Mucosa of rectum (tissue), 2 donors: ENCODE results near the gene RALGPS2.

Experiments
- H3K27ac ChIP-seq, 2 donors: one replicate each; pipeline ENCODE4 v1.7.0; 2013; ENCODE audit warnings: inconsistent platforms in 2 of 2, low read depth in 2 of 2, low read length in 2 of 2
- H3K27me3 ChIP-seq, 2 donors: one replicate each; pipeline ENCODE4 v1.7.0; 2013; ENCODE audit warnings: low read length in 2 of 2; ENCODE audit not compliant: control insufficient read depth in 2 of 2, insufficient read depth in 2 of 2
- H3K36me3 ChIP-seq, 2 donors: one replicate each; pipeline ENCODE4 v1.7.0; 2013; ENCODE audit warnings: low read length in 2 of 2; ENCODE audit not compliant: control insufficient read depth in 2 of 2, insufficient read depth in 2 of 2
- H3K4me1 ChIP-seq, 2 donors: one replicate each; pipeline ENCODE4 v1.7.0; 2013; ENCODE audit warnings: low read length in 2 of 2, mild to moderate bottlenecking in 1 of 2; ENCODE audit not compliant: control insufficient read depth in 2 of 2, insufficient read depth in 2 of 2
- H3K4me3 ChIP-seq, 2 donors: one replicate each; pipeline ENCODE4 v1.7.0; 2013; ENCODE audit warnings: low read length in 2 of 2
- H3K9ac ChIP-seq, 2 donors: one replicate each; pipeline ENCODE4 v1.7.0; 2013; ENCODE audit warnings: low read length in 2 of 2, low read depth in 1 of 2, mild to moderate bottlenecking in 1 of 2
- H3K9me3 ChIP-seq, 2 donors: one replicate each; pipeline ENCODE4 v1.7.0; 2013; ENCODE audit warnings: low read length in 2 of 2; ENCODE audit not compliant: control insufficient read depth in 2 of 2
- donor health status: healthy.
- donor health status: Normal muscosa, but diverticular disease.

RALGPS2 gene

DNA sequence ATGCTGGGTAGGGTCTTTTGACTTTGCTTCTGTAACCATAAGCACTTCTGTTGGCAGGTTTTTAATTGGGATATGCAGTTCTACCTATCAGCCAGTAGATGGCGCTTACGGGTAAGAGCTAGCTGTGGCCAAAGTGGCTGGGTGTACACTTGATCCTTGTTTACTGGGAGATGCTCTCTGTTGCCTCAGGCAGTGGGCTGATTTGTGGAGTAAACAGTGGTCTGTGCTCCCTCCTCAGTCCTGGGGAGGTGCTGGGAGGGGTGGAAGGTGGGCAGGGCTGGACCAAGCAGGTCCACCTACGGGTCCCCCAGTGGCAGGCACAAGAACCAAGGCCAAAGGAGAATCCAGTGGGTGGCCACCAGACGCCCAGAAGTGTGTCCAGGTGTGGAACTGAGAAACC is 43.4 kb downstream of the RALGPS2 start:
- Histone ChIP-seq H3K27me3 (no peaks in the 10 kb centered on the region), H3K4me1 (no peaks in the 10 kb centered on the region), H3K27ac (no peak overlapping the region), H3K9me3 (peaks cover 2 to 6% of the 10 kb centered on the region in 2 donors), H3K36me3 (peaks cover 0 to 6% of the 10 kb centered on the region in 2 donors), H3K4me3 (no peak overlapping the region), H3K9ac (no peak overlapping the region)

DNA sequence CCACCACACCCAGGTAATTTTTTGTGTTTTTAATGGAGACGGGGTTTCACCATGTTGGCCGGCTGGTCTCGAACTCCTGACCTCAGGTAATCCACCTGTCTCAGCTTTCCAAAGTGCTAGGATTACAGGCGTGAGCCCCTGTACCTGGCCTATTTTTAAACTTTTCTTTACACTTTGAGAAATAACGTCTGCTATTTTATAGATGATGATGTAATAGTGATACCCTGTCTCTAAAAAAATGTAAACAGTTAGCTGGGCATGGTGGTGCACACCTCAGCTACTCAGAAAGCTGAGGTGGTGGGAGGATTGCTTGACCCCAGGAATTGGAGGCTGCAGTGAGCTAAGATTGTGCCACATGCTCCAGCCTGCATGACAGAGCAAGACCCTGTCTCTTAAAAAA is 47.9 kb downstream of the RALGPS2 start:
- H3K4me3 ChIP-seq = no peak overlapping the region
- H3K4me1 ChIP-seq = no peaks in the 10 kb centered on the region
- peaks cover 0 to 9% of the 10 kb centered on the region in 2 donors for H3K36me3 ChIP-seq
- H3K27ac ChIP-seq = no peak overlapping the region
- no peaks in the 10 kb centered on the region for H3K27me3 ChIP-seq
- no peak overlapping the region for H3K9ac ChIP-seq
- peaks cover 0 to 3% of the 10 kb centered on the region in 2 donors for H3K9me3 ChIP-seq

DNA sequence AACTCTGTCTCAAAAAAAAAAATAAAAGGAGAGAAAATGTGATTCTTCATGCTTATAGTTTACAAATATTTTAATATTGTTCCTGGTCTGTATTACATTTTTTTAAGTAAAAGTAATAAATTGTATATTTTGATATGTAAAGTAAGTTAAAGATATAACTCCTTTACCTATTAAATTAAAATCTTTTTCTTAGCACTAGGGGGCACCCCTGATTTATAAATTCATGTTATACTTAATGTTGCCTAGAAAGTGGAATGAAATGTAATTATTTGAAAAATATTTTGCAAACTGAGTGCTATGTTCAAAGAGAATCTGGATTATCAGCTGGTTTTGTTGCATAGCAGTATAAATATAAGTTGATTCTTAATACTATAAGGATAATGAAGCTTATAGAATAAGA is 49.2 kb downstream of the RALGPS2 start:
- Histone ChIP-seq H3K9me3 (peaks cover 0 to 1% of the 10 kb centered on the region in 2 donors), H3K9ac (no peak overlapping the region), H3K27me3 (no peaks in the 10 kb centered on the region), H3K4me1 (no peaks in the 10 kb centered on the region), H3K4me3 (no peak overlapping the region), H3K36me3 (peaks cover 0 to 2% of the 10 kb centered on the region in 2 donors), H3K27ac (no peak overlapping the region)

DNA sequence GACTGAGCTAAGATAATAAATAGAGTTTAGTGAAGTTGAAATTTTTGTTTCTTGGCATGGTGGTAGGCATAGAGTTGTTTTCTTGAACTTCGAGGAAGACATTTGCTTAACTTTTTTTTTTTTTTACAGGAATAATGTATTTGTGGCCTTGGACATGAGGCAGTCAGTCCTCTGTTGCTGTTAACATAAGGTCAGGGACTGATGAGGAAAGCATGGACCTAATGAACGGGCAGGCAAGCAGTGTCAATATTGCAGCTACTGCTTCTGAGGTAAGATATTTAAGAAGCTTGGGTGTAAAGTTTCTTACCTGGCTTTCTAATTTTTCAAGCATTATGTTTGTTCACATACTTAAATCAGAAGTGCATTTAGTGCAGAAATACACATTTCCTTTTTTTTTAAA is 51.5 kb downstream of the RALGPS2 start:
- no peaks in the 10 kb centered on the region for H3K4me1 ChIP-seq
- H3K9me3 ChIP-seq = no peaks in the 10 kb centered on the region
- H3K27ac ChIP-seq = no peak overlapping the region
- peaks cover 0 to 2% of the 10 kb centered on the region in 2 donors for H3K36me3 ChIP-seq
- H3K9ac ChIP-seq = no peak overlapping the region
- no peaks in the 10 kb centered on the region for H3K27me3 ChIP-seq
- H3K4me3 ChIP-seq = no peak overlapping the region

DNA sequence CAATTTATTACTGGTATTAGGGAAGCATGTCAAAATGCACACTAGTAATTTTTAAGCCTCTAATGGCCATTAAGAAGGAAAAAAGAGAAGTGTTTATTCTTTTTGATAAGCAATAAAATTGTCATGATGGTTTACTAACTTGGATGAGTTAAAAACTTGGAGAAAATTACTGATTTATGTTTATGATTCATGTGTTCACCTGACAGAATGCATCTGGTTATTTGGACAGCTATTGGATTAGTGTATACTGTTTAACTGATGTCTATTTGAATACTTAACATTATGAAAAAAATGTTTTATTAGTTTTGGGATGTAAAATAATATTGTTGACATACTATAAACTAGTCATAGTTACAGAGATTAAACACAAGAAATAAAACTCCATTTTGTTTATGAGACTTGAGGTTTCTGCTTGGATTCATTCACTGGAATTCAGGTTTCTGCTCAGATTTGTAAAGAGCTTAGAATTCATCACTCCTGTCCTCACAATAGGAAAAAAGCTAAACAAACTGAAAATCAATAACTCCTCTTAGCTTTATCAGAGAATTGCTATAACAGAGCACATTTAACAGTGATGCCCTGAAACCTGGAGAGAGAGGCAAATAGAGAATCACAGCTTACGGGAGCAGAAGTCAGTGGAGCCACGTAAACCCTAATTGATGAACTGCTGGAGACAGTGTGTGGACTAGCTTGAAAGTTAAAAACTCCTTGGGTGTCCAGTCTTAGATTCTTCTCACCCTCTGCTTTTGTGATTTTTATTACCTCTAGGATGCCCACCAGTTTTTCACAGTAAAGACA is 56.7 kb downstream of the RALGPS2 start:
- no peaks in the 10 kb centered on the region for H3K9me3 ChIP-seq
- H3K4me1 ChIP-seq = no peaks in the 10 kb centered on the region
- no peak overlapping the region for H3K9ac ChIP-seq
- peaks cover 0 to 4% of the 10 kb centered on the region in 2 donors for H3K36me3 ChIP-seq
- no peak overlapping the region for H3K27ac ChIP-seq
- no peaks in the 10 kb centered on the region for H3K27me3 ChIP-seq
- no peak overlapping the region for H3K4me3 ChIP-seq

DNA sequence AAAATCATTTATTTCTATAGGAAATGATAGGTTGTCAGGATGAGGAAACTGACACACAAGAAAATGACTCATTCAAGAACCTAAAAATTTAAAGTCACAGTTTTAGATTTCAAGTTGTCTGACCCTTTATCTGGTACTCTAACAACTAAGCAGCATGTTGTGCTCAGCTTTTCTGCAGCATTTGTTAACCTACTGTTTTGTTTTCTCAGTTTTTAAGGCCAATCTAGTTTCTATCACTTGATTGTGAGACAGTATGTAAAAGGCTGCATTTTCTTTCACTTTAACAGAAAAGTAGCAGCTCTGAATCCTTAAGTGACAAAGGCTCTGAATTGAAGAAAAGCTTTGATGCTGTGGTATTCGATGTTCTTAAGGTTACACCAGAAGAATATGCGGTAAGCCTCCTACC is 59.1 kb downstream of the RALGPS2 start:
- Histone ChIP-seq H3K9me3 (no peaks in the 10 kb centered on the region), H3K4me3 (no peak overlapping the region), H3K4me1 (no peaks in the 10 kb centered on the region), H3K36me3 (peaks cover 5 to 6% of the 10 kb centered on the region in 2 donors), H3K27ac (no peak overlapping the region), H3K9ac (no peak overlapping the region), H3K27me3 (no peaks in the 10 kb centered on the region)

DNA sequence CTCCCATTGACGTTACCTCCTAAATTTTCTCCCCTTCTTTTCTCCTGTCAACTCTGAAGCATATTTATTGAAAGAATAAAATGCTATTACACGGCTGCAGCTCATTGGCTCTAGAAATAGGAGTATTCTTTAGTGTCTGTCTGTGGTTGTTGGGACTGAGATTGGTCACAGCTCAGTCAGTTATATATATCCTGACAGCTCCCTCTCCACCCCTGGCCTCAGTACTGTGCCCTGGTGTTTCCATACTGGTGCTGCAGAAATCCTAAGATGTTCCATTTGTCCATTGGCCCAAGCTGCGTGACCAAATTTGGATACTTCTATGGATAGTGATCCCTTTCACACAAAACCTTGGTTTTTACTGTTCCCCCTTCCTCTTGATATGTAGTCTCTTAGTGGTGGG is 67.3 kb downstream of the RALGPS2 start:
- Histone ChIP-seq H3K9ac (no peak overlapping the region), H3K27ac (no peak overlapping the region), H3K9me3 (no peaks in the 10 kb centered on the region), H3K4me3 (no peak overlapping the region), H3K27me3 (no peaks in the 10 kb centered on the region), H3K36me3 (peaks cover 0 to 8% of the 10 kb centered on the region in 2 donors), H3K4me1 (no peaks in the 10 kb centered on the region)

DNA sequence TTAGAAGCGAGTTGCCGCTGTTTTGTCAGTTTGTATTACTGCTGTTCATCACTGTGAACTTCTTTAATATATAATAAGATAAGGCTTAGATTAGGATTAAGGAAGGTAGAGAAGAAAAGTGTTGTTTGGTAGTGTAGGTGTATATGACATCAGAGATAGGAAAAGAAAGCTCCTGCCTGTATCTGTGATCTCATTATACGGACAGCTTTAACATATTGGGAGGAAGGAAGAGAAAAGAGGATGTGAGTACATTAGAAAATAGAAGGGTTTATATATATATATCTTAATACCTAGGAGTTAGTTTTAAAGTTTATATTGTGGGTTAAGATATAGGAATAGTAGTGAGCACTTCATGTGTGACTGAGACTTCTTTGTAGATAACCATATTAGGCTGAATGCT is 71.0 kb downstream of the RALGPS2 start:
- Histone ChIP-seq H3K27ac (no peak overlapping the region), H3K4me1 (no peaks in the 10 kb centered on the region), H3K27me3 (no peaks in the 10 kb centered on the region), H3K4me3 (no peak overlapping the region), H3K9ac (no peak overlapping the region), H3K36me3 (peaks cover 0 to 5% of the 10 kb centered on the region in 2 donors), H3K9me3 (no peaks in the 10 kb centered on the region)

DNA sequence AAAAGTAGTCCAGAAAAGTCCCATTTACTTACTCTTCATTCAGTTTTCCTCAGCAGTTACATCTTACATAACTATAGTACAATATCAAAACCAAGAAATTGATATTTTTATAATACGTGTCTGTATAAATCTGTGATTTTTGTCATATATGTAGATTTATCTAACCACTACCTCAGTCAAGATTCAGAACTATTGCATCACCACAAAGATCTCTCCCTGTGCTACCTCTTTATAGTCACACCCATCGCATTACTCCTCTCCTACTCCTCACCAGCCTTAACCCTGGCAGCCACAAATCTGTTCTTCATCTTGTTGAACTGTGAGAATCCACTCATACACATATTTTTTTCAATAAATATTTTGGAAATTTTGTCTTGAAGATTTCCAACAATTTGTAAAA is 72.5 kb downstream of the RALGPS2 start:
- no peak overlapping the region for H3K27ac ChIP-seq
- no peaks in the 10 kb centered on the region for H3K4me1 ChIP-seq
- H3K27me3 ChIP-seq = no peaks in the 10 kb centered on the region

DNA sequence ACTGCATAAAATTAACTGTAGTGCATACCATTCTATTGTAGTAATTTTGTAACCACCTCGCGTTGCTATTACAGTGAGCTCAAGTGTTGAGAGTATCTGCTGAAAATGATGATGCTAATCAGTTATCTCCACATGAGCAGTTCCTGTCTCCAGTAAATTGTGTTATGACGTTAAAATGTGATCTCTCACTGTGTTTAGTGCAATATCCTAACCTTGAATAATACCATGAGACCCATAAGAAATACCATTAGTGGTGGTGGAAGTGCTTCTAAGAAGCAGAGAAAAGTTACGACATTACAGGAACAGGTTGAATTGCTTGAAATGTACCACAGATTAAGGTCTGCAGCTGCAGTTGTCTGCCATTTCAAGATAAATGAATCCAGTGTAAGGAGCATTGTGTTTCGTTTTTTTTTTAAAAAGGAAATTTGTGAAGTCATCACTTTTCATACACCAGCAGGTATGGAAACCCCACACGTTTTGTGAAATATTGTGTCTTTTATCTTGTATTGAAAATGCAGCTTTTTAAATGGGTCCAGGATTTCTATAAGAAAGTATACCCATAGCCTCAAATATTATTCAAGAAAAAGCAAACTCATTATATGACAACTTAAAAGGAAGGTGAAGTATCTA is 73.3 kb downstream of the RALGPS2 start:
- Histone ChIP-seq H3K36me3 (peaks cover 0 to 9% of the 10 kb centered on the region in 2 donors), H3K27me3 (no peaks in the 10 kb centered on the region), H3K9ac (no peak overlapping the region), H3K4me1 (no peaks in the 10 kb centered on the region), H3K27ac (no peak overlapping the region), H3K4me3 (no peak overlapping the region), H3K9me3 (no peaks in the 10 kb centered on the region)

More for the DNA sequence above, 72.5 kb downstream of the RALGPS2 start:
- Histone ChIP-seq H3K4me3 (no peak overlapping the region), H3K36me3 (peaks cover 0 to 9% of the 10 kb centered on the region in 2 donors), H3K9me3 (no peaks in the 10 kb centered on the region), H3K9ac (no peak overlapping the region)
